Tibial nerve (tissue), 3 donors: ENCODE data around the gene ARMH2.

Experiments used
- EP300 ChIP-seq, 2 donors: sonication (generic); formaldehyde crosslinking; IDR thresholded peaks; one replicate each; pipeline ENCODE4 v1.6.1; 2017; ENCODE audit warnings: antibody characterized with exemption in 2 of 2, mild to moderate bottlenecking in 1 of 2
- POLR2A ChIP-seq, 2 donors: fragments of 450-650 bp; IDR thresholded peaks; one replicate each; pipeline ENCODE4 v1.6.1; 2017; ENCODE audit warnings: antibody characterized with exemption in 2 of 2, mild to moderate bottlenecking in 2 of 2, moderate library complexity in 2 of 2

DNA sequence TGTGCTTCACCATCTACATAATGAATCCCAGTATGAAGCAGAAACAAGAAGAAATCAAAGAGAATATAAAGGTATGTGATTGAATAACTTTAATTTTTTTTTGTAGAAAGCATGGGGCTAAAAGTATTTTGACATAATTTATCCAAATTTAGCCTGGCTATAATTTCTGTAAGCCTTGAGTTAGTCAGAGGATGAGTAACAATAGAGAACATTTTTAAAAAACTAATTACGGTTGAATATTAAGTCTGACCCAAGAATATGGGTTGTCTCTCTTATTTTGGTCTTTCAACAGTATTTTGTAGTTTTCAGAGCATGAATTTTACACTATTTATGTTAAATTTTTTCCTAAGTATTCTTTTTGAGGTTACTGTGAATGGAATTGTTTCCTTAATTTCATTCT lies 21.5 kb downstream of the ARMH2 start:
- TF ChIP-seq POLR2A (IDR thresholded peaks at IDR 0.05) (no peak), EP300 (IDR thresholded peaks at IDR 0.05) (no peak)
